SU-DHL-6 (cell line): ENCODE results near the gene TTBK2.

Experiments used
- EZH2phosphoT487 ChIP-seq: fragments of 200-600 bp; sonication (generic), shearing (Covaris generic); conservative IDR thresholded peaks from 2 replicates; pipeline ENCODE4 v1.6.1; 2018; ENCODE audit warnings: mild to moderate bottlenecking, antibody characterized with exemption, low read length, moderate library complexity, mixed read lengths
- TF ChIP-seq, protein P1 (sequence below): fragments of 200-600 bp; sonication (generic); IDR thresholded peaks from one replicate; pipeline ENCODE4 v1.5.1; 2017; ENCODE audit warnings: antibody characterized with exemption, mild to moderate bottlenecking, low read length, moderate library complexity; ENCODE audit not compliant: insufficient read depth, poor library complexity, severe bottlenecking

- TF ChIP-seq, protein P1, sequence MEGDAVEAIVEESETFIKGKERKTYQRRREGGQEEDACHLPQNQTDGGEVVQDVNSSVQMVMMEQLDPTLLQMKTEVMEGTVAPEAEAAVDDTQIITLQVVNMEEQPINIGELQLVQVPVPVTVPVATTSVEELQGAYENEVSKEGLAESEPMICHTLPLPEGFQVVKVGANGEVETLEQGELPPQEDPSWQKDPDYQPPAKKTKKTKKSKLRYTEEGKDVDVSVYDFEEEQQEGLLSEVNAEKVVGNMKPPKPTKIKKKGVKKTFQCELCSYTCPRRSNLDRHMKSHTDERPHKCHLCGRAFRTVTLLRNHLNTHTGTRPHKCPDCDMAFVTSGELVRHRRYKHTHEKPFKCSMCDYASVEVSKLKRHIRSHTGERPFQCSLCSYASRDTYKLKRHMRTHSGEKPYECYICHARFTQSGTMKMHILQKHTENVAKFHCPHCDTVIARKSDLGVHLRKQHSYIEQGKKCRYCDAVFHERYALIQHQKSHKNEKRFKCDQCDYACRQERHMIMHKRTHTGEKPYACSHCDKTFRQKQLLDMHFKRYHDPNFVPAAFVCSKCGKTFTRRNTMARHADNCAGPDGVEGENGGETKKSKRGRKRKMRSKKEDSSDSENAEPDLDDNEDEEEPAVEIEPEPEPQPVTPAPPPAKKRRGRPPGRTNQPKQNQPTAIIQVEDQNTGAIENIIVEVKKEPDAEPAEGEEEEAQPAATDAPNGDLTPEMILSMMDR: no peak
- TF ChIP-seq EZH2phosphoT487: no peak
Measured at GRCh38 chr15:42742149-42742548, 178.4 kb downstream of the TTBK2 start.
